ENCODE data around the gene HOXD9.

DNA sequence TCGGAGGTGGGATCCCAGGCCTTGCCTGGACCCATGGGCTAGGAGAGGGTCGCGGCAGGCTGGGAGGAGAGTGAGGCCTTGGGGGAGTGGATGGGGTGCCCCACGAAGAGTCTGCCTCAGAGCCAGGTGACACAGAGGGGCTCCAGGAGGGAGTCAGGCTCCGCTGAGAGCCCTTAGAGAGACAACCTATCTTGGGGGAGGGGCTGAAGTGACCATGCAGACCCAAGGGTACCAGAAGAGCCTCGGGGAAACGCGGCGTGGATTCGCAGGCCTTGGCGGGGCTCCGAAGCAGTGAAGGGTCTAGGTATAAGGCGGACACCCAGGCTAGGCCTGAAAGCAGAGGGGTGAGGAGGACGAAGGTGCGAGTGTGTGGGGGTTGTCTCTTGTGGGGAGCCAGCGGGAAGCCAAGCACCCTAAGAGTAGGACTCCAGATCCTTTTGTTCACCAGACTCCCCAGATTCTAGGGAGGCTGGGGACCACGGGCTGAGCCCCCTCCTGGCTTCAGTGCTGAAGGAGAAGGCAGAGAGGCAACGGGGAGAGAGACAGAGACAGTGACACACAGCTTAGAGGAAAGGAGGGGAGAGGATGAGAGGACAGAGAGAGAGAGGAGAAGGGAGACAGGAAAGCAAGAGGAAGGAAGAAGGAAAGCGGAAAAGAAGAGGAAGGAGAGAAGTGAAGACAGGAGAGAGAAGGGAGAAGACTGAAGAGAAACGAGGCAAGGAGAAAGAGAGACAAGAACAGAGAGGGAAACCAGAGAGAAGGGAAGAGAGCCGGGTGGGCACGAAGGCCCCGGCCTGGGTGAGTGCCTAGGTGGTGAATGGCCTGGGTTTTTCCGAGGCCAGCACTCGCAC lies 16.6 kb upstream of the HOXD9 start:
- TF ChIP-seq, protein P1, sequence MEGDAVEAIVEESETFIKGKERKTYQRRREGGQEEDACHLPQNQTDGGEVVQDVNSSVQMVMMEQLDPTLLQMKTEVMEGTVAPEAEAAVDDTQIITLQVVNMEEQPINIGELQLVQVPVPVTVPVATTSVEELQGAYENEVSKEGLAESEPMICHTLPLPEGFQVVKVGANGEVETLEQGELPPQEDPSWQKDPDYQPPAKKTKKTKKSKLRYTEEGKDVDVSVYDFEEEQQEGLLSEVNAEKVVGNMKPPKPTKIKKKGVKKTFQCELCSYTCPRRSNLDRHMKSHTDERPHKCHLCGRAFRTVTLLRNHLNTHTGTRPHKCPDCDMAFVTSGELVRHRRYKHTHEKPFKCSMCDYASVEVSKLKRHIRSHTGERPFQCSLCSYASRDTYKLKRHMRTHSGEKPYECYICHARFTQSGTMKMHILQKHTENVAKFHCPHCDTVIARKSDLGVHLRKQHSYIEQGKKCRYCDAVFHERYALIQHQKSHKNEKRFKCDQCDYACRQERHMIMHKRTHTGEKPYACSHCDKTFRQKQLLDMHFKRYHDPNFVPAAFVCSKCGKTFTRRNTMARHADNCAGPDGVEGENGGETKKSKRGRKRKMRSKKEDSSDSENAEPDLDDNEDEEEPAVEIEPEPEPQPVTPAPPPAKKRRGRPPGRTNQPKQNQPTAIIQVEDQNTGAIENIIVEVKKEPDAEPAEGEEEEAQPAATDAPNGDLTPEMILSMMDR (IDR thresholded peaks at IDR 0.05) = no peak
- TF ChIP-seq POLR2AphosphoS5 (IDR thresholded peaks at IDR 0.05) (no peak), EP300 (IDR thresholded peaks at IDR 0.05) (no peak), POLR2A (IDR thresholded peaks at IDR 0.05) (no peak)
